LNCAP (cell line): ENCODE data around the gene CLBA1.

Source experiments
- CTCF ChIP-seq: fragments of 450-650 bp; IDR thresholded peaks from 2 replicates; pipeline ENCODE4 v1.5.1; 2017; ENCODE audit warnings: mild to moderate bottlenecking

Gene CLBA1

GRCh38 chr14:105006831-105007592, 21.4 kb downstream of the CLBA1 start:
- TF ChIP-seq CTCF: no peak

GRCh38 chr14:105007593-105008264, 22.1 kb downstream of the CLBA1 start:
- no peak for TF ChIP-seq CTCF

GRCh38 chr14:105010106-105010505, 24.5 kb downstream of the CLBA1 start:
- TF ChIP-seq CTCF: no peak

GRCh38 chr14:105010891-105011291, 25.3 kb downstream of the CLBA1 start:
- no peak for TF ChIP-seq CTCF

GRCh38 chr14:105011312-105011990, 25.9 kb downstream of the CLBA1 start:
- TF ChIP-seq CTCF: no peak

- TF ChIP-seq CTCF: peak; percentile 32; the same call in 1 of the 2 replicates
These were observed 26.8 kb downstream of the CLBA1 start for GRCh38 chr14:105012171-105012985.

GRCh38 chr14:105013150-105013785, 27.7 kb downstream of the CLBA1 start:
- TF ChIP-seq CTCF: no peak; the same call in 1 of the 2 replicates
